ENCODE data around the gene PTPN23.

GRCh38 chr3:47359323-47359722 lies 21.5 kb upstream of the PTPN23 start:
- TF ChIP-seq CTCF (IDR thresholded peaks at IDR 0.05 in 8 of 11, conservative IDR thresholded peaks at IDR 0.05 in 3 of 11) (no peak), POLR2A (IDR thresholded peaks at IDR 0.05) (no peak)

Data from spleen (tissue), 7 donors.